ENCODE data around the gene PCDHGC4.

- TF ChIP-seq, protein P1, sequence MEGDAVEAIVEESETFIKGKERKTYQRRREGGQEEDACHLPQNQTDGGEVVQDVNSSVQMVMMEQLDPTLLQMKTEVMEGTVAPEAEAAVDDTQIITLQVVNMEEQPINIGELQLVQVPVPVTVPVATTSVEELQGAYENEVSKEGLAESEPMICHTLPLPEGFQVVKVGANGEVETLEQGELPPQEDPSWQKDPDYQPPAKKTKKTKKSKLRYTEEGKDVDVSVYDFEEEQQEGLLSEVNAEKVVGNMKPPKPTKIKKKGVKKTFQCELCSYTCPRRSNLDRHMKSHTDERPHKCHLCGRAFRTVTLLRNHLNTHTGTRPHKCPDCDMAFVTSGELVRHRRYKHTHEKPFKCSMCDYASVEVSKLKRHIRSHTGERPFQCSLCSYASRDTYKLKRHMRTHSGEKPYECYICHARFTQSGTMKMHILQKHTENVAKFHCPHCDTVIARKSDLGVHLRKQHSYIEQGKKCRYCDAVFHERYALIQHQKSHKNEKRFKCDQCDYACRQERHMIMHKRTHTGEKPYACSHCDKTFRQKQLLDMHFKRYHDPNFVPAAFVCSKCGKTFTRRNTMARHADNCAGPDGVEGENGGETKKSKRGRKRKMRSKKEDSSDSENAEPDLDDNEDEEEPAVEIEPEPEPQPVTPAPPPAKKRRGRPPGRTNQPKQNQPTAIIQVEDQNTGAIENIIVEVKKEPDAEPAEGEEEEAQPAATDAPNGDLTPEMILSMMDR (conservative IDR thresholded peaks at IDR 0.05), result no peak
- no peak for TF ChIP-seq ZFX (IDR thresholded peaks at IDR 0.05)
These were observed 22.7 kb downstream of the PCDHGC4 start for GRCh38 chr5:141507387-141508091.
